Effector CD8-positive, alpha-beta T cell (primary cell): Measurements from ENCODE around the gene CATSPERE.
"Not testable (repeated sequence)": the region's sequence is repeated elsewhere in the genome, so short reads cannot be mapped to it uniquely, and the experiment has no call there.

Experiments used
- DNase-seq: peaks from one replicate; lab custom pipeline; 2025; lab: John Stamatoyannopoulos, UW

The CATSPERE gene

DNA sequence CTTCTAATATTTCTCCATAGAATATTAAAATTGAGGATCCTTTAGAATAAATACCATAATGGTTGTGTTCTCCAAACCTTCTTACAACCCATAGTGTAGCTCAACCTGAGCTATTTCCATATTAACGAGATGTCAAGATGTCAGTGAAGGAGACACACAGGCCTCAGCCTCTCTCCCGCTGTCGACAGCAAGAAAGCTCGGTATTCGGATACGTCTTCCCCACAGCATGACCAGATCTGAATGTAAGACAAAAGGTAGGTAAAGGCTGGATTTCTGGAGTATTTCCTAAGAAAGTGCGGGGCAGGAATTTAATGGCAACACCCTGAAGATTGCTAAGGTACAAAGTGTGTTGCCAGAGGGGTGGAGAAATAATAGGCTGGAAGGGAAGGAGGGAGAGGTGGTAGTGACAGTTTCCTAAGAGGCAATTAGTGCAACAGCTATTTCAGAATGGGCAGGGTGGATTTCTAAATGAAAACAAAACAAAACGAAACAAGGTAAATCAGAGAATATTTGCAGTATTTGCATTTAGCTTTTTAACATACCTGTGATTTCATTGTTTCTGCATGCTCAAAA is 11.1 kb upstream of the CATSPERE start:
- no peak for DNase-seq

DNA sequence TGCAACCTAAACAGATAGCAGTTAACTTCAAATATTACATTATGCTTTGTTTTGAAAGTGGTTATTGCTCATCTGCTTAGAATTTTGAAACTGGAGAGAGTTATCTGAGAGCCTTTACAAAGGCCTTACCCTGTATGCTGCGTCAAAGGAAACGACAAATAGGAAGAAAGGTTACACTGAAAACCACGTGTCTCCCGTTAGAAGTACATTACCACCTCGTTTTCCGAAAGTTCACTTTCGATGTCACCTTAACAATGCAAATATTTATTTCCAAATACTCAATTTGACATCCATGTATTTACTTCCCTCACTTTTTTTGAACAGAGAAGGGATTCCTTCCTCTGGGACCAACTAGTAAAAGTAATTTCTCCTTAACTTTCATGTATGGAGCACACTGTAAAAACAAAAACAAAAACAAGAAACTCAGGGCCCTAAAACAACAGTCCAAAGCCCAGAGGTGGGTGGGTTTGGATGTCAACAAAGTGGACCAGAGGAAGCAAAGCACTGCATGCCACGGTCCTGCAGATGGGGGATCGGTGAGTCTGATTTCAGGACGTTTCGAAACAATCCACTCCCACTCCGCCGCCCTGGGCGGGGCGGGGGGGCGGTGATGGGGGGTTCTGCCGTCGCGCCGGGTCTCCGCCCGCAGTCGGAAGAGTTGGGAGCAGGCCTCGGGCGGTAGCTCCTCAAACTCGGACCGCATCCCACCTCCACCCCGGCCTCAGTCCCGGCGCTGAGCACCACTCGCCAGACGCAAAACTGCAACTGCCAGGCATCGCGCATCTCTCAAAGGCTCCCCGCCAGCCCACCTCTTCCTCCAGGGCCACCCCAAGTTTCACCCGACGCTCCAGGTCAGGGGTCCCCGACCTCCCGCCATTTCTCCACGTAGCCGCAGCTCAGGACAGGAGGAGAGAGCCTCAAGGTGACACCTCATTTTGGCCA is 10.2 kb upstream of the CATSPERE start:
- DNase-seq = peak; percentile 46

DNA sequence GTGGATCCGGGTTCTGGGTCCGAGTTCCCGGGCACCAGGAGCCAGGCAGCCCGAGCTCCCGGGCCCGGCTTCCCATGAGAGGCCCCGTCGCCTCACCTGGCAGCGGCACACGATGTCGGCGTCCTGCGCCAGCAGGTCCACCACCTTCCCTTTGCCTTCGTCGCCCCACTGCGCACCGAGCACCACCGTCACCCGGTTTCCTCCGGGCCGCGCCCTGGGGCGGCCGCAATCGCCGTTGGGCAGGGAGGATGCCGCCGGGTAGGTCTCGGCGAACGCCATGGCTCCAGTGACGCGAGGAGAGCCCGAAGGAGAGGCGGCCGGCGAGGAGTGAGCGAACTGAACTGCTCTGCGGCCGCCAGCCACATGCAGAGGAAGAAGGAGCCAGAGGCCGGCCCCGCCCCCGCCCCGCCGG is 9.5 kb upstream of the CATSPERE start, which contains the start of gene ADSS2:
Gene ADSS2, minus strand, starts transcription at position 371 of the 412 bp plus-strand sequence. Its CDS starts 92 bp downstream, at position 279.
- no peak for DNase-seq

GRCh38 chr1:244451951-244452795 is 8.9 kb upstream of the CATSPERE start:
- peak; percentile 96 for DNase-seq

DNA sequence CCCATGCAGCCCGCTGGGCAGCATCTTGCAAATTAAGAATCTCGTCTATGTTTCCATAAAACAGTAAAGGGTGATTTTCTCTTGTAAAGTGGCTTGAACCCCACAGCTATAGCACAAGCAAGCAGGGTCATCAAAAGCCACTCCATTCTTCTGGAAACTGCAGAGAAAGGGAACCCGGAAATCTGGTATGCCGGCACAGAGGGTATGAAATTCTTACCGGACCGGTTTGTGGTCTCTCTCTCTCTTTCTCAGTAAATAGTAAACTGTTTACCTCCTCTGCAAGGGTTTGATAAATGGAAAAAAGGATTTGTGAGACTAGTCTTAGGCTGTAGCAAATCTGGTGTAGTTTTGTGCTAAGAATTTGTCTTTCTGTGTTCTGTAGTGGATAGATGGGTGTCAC is 6.7 kb upstream of the CATSPERE start:
- no peak for DNase-seq

GRCh38 chr1:244456586-244456985 is 4.5 kb upstream of the CATSPERE start:
- DNase-seq = no peak

DNA sequence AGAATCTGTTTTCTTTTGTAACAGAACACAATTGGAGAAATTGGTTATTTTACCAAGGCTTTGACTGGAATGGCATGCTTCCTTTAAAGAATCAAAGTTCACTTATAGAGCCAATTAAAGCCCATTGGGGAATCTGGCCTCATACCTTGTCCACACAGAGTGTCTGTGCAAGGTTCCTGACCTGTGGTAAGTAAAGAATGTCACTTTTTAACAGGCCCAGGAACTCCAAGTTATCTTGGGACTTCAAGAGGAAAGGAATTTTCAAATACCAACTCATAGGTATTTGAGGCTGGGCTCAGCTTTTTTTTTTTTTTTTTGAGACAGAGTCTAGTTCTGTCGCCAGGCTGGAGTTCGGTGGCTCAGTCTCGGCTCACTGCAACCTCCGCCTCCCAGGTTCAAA is 2.3 kb upstream of the CATSPERE start:
- no peak for DNase-seq

- DNase-seq = no peak
Observed at GRCh38 chr1:244460197-244460596, 876 bp upstream of the CATSPERE start.

- no peak for DNase-seq
Observed at GRCh38 chr1:244466724-244467123, 5.7 kb downstream of the CATSPERE start.

GRCh38 chr1:244473059-244473605 is 12.1 kb downstream of the CATSPERE start:
- DNase-seq = no peak

GRCh38 chr1:244484971-244485370 is 23.9 kb downstream of the CATSPERE start:
- not testable (repeated sequence) for DNase-seq

DNA sequence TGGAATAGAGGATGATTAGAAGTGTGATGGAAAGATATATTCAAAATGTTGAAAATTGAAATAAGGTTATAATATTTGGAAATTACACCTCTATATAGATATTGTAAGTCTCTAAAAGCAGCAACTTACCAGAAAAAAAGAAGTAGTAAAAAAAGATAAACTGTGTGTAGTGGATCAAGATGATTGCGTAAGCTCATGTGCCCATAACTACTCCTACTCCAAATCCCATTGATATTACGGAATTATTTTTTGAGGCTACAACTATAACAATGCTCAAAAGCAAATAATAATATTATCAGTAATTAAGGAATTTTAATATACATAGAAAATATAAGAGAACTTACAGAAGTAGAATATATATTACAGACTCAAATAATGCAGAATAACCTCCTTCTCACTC is 33.6 kb downstream of the CATSPERE start:
- DNase-seq = no peak

GRCh38 chr1:244496186-244496585 is 35.1 kb downstream of the CATSPERE start:
- DNase-seq = no peak

DNA sequence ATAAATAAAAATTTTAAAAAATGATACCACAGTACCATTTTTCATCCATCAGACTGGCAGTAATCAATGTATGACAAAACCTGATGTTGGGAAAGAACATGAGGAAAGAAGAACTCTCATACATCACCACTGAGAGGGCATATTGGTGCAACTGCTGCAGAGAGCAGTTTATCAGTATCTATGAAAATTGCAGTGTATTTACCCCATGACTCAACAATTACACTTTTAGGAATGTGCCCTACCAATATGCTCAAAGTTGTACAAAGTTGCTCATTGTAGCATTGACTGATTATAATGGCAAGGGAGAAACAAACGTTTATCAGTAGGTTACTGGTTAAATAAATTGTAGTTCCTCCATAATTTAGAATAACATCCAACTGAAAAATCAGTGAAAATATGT is 36.7 kb downstream of the CATSPERE start:
- no peak for DNase-seq

DNA sequence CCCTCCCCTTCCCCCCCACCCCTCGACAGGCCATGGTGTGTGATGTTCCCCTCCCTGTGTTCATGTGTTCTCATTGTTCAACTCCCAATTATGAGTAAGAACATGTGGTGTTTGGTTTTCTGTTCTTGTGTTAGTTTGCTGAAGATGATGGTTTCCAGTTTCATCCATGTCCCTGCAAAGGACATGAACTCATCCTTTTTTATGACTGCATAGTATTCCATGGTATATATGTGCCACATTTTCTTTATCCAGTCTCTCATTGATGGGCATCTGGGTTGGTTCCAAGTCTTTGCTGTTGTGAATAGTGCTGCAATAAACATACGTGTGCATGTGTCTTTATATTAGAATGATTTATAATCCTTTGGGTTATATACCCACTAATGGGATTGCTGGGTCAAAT is 38.4 kb downstream of the CATSPERE start:
- DNase-seq = not testable (repeated sequence)

DNA sequence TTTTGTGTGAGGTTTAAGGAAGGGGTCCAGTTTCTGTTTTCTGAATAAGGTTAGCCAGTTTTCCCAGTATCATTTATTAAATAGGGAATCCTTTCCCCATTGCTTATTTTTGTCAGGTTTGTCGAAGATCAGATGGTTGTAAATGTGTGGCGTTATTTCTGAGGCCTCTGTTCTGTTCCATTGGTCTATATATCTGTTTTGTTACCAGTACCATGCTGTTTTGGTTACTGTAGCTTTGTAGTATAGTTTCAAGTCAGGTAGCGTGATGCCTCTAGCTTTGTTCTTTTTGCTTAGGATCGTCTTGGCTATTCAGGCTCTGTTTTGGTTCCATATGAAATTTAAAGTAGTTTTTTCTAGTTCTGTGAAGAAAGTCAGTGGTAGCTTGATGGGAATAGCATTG is 39.4 kb downstream of the CATSPERE start:
- DNase-seq = not testable (repeated sequence)

DNA sequence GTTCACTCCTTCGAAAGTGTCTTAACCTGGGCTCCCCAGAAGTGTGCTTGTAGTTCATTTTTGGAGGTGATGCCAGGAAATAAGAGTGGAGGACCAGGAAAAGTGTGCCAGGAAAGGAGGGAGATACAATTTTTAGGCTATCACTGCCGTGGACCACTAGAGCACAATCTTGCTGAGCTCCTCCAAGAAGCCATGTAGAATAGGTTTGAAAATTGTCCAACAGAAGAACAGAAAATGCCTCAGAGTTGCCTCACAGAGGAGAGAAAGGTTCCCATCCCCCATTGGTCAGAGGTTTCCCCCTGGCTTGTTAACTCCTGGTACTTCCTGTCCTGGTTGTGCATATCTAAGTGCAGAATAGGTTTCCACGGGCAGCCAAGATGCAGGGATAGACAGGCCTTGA is 41.6 kb downstream of the CATSPERE start:
- no peak for DNase-seq

DNA sequence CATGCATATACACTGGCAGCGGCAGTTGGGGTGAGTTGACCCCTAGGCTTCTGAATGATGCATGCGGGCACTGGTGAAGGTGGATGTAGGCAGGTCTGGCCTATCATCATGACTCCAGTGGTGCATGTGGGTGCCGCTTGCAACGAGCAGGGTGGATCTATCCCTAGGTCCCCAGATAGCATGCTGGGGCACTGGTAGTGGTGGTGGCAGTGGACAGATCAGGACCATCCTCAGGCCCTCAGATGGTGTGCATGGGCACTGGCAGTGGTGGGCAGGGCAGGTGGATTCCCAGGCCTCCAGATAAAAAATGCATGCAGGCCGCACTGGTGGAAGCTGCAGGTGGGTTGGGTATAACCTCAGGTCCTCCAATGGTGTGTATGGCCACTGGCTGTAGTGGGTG is 52.4 kb downstream of the CATSPERE start:
- DNase-seq = no peak

DNA sequence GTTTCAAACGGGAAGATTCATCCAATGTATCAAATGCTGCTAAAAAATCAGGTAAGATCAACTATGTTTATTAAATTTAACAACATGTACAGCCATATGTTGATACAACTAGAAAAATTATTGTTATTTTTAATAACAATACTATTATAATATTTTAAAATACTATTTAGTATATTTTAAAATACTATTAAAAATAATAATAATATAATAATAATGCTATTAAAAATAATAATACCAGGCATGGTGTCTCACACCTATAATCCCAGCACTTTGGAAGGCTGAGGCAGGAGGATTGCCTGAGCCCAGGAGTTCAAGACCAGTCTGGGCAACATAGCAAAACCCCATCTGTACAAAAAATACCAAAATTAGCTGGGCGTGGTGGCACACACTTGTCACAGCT is 54.6 kb downstream of the CATSPERE start:
- no peak for DNase-seq

GRCh38 chr1:244536316-244536715 is 75.2 kb downstream of the CATSPERE start:
- no peak for DNase-seq

DNA sequence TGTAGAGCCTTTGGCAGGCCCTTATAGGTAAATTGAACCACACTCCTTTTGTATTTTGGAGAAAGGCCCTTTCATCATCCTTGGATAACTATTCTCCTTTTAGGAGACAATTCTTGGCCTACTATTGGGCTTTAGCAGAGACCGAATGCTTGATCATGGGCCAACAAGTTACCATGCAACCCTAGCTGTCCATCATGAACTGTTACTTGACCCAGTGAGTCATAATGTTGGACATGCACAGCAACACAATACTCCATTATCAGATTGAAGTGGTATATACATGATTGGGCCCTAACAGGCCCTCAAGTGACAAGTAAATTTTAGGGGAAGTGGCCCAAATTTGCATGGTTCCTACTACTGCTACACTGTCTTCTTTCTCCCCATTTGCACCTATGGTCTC is 84.4 kb downstream of the CATSPERE start:
- DNase-seq = no peak

- DNase-seq = no peak
Observed at GRCh38 chr1:244548558-244549115, 87.6 kb downstream of the CATSPERE start.
